Endometrium (tissue), 2 donors: Measurements from ENCODE around the gene PGM1.

Experiments used
- FAIRE-seq: peaks from 2 replicates; lab custom pipeline; 2012; peaks lifted over from hg19 to GRCh38; lab: Jason Lieb, UNC
- donor health status: control.
- donor health status: control.

Gene PGM1

DNA sequence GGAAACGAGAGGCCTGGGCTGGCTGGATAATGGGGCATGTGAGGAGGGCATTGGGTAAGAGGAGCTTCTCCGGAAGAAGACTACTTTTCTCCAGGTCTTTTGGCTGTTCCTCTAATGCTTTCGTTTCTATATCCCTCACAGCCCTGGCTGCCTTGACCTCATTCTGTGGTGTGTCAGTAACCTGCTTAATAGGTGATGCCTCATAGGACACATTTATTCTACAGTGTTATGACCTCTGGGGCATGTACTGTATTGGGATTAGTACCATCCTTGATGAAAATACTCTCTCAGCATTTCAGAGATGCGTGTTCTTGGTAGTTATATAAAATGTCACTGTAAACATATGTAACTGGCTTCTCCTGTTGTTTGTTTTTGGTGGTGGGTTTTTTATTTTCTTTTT is 40.1 kb downstream of the PGM1 start:
- FAIRE-seq = no peak

DNA sequence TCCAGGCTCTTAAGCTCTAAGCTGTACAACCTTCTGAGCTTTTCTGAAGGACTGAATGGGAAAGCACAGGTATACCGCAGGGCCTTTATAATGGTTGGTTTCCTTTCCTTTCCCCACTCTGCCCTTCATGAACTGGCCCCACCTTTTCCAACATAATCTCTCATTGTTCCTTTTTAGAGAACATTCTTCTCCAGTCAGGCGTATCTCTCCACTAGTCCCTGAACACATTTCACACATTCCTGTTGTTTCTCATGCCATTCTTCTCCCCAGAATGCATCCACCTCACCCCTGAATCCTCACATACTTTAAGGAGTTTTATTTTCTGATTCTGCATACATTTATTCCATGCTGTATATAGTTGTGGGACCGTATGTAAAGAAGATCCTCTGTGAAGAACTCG is 41.3 kb downstream of the PGM1 start:
- no peak for FAIRE-seq

DNA sequence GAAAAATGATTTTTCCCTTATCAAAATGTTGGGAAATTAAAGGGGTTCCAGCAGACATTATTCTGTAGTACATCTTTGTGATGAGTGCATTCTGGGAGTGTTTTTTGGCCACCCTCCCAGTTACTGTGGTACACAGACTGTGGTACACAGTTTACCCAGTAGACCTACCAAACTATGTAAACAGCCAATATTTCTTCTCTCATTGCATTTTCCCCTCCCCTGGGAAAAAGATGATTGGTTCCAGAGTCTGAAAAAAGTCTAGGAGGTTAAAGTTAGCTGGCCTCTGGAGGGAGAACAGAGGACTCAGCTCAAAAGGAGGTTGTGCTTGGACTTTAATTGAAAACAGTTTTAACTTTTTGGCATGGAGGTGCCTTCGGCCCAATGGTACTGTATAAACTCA is 42.5 kb downstream of the PGM1 start:
- no peak for FAIRE-seq

DNA sequence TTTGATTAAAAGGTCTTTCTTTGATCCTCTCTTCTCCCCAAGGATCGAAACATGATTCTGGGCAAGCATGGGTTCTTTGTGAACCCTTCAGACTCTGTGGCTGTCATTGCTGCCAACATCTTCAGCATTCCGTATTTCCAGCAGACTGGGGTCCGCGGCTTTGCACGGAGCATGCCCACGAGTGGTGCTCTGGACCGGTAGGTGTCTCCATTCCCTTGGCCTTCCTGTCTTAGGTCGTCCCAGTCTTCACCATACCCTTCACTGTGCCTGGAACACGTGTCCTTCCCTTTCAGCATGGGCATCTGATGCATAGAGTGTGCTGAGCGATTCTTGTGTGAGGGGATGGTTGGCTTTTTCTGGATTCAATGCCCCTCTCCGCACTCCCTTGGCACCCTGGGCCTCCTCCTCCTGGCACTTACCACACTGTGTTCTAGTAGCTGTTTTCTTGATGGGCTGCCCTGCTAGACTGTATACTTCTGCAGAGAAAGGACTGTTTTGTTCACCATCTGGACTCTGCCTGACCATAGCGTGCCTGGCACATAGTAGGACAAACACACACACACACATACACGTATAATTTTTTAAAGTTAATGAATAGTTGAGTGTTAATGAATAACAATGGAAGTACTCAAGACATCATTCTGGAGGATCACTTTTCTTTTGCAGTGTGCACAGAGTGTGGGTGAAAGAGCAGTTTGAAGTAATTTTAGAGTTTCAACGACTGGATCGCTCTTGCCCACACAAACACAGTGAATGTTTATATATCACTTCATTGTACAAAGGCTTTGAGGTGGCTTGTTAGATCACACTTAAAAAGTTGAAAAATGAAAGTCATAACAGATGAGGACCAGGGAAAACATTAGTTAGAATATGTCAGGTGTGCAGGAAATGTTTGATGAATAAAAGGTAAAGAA is 43.2 kb downstream of the PGM1 start:
- no peak for FAIRE-seq

DNA sequence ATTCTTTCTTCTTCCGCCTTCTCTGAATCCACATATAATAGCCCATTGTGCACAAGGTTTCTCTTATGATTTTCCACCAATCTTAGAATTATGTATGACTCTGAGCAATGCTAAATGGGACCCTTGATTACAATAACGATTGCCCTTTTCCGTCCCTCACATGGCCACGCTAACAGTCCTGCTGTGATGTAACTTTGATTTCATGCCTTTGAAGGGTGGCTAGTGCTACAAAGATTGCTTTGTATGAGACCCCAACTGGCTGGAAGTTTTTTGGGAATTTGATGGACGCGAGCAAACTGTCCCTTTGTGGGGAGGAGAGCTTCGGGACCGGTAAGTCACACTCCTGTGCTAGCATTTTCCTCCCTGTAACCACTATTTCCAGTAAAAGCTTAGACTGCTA is 45.3 kb downstream of the PGM1 start:
- FAIRE-seq = no peak

DNA sequence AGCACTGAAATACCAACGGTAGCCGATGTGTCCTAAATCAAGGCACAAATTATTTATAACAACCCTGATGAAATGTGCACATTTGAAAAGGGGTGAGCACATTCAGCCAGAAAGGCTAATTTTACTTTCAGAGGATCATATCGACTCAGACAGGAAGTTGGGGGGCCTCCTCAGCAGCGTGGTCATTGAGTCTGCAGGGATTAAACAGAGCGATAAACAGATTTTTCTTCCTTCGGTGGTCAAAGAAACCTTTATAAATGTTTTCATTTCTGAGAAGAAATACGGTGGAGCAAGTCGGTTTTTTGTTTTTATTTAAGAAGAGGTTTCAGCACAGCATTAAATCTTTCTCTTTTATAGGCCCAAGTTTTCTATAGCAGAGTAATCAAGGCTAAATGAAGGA is 45.7 kb downstream of the PGM1 start:
- FAIRE-seq = no peak

DNA sequence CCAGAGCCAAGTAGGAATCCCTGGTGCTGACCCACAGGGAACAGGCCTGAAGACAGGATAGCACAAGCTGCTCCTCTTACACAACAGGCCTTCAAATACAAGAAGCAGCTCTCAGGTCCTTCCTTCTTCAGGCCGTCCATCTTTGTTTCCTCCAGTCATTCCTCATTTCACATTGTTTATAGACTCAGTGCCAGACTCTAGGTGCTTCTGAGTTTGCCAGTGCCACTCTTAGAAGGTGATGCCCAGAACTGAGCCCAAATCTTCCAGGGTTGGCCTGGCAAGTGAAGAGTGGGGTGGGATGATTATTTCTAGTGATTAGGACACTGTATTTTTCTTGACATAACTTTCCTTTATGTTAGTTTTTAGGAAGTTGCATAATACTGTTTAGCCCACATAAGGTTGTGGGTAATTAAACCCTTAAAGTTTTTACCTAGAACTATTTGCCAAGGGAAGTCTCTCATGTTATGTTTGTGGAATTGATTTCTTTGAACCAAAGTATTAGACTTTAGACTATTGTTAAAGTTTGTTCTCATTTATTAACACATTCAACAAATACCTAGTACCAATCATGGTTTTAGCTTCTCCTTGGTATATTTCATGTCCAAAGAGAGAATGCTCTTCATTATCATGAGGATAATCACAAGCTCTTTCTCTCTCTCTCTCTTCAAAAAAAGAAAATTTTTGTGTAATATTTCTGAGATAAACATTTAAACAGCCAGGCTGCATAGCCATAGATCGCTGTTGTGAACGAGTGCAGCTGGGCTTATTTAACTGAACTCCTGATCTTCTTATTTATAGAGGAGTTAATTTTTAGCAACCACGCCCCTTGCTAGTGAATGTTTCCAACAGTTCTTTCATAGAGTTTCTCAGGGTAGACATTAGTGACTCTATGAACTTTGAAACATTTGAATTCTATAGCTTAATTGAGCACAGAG is 47.7 kb downstream of the PGM1 start:
- FAIRE-seq = no peak

DNA sequence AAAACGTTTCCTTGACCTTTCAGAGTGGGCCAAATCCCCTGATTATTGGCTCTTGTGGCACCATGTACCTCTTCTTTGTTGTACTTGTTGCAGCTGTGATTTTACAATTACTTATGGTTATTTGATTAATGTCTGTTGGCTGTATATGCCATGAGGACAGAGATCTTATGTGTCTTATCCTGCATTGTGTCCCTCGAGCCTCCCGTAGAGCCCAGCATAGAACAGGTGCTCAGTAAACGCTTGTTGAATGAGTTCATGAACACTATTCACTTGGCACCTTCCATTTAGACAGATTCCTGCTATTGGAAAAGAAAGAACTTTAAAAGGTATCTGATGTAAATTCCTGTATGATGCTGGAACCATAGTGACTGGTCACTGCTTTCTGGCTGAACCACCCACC is 48.4 kb downstream of the PGM1 start:
- no peak for FAIRE-seq

DNA sequence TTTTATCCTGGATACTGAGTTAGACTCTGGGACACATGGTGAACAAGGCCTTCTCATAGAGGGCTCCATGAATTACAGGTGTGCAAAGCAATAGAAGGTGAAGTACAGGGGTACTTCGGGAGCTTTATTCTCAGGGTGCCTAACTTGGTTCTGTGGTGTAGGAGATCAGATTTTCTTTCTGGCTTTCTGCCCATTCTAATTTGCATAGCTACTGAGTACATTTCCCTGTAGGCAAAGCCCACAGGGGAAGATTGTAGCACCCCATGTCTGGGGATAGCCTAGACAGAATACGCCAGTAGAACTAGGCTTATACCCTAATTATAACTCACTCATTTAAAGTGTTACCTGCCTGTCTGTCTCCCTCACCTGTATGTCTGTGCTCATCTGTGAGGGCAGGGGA is 49.7 kb downstream of the PGM1 start:
- FAIRE-seq = no peak

DNA sequence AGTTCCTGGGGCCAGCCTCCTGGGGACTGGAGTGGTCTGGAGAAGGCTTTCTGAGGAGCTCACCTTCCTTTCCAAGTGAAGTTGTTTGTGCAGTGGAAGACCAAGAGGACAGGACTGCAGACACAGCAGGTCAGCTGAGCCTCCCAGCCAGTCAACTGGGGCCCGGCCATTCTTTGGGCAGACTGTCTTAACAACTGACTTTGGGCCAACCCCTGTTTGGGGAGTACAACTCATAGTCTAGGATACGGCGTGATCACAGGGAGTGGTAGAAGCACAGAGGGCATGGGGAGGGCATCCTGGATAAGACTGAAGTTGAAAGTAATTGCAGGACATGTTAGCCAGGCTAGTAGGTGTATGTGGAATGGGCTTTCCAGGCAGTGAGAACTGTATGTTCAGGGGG is 50.3 kb downstream of the PGM1 start:
- FAIRE-seq = no peak

DNA sequence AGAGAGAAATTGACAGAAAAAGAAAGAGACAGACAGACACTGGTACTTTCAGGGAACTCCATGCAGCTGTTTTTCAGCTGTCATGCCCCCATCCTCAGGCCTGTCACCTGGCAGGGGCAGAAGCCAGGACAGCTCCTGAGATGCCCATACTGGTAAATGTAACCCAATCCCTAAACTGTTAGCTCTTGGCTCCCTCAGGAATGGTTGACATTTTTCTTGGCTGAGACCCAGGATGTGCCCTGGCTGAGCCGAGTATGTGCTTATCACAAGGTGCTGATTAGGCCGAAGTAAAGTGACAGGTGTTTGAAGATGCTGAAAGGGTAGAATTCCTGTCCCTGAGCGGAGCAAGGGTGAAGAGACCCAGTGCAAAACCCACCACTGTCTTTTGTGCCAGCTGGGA is 50.7 kb downstream of the PGM1 start:
- FAIRE-seq = no peak

DNA sequence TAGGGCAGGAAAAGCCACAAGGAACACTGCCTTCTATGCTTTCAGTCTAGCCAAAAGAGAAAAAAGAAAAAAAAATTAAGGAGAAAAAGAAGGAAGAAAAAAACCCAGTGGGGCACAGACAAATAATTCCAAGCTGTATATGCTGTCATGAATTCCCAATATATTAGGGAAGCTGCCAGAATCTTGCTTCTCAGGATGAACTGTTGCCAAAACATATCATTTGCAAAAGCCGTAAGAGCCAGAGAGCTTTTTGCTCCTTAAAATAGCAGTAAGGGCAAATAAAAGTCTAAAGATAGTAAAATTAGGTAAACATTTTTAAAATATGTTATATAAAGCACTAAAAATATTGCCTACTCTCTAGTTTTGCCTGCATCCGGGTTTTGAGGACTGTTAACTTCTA is 52.1 kb downstream of the PGM1 start:
- FAIRE-seq = no peak

DNA sequence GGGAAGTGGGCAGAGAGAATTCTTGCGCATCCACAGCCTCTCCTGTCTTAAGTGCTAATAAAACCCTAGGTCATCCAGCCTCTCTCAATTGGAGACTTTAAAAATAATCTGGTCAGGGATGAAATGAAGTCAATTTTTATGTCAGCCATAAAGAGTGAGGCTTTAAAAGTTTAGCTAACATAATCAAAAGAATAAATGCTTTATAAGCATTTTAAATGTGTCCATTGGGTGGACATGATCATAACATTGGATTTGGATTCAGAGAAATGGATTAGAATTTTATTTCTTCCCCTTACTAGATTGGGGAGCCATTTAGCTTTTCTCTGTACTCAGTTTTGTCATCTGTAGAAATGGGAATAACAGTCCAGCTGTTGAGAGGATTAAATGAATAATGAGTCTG is 55.5 kb downstream of the PGM1 start:
- no peak for FAIRE-seq

DNA sequence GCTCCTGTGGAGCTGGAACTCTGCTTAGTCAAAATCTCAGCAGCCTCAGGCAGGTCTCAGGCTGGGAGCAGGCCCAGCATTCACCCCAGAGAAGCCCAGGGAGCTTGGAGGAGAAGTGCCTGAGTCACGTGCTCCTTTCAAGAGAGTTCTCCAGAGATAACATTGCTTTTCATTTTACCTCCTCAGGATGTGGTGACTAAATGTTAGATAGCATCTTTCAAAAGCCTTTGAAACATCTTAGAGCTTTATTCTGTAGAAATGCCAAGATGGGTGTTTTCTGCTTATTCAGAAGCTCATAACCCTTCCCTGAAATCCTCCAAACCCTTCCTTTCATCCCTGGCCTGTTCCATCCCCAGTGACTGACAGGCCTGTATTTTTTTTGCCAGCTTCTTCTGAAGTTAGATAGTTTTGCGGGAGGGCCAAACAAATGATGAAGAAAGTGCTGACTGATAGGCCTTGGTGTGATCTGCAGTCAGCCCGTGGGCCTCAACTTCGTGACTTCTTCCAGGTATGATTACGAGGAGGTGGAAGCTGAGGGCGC is 58.0 kb downstream of the PGM1 start:
- FAIRE-seq = no peak

DNA sequence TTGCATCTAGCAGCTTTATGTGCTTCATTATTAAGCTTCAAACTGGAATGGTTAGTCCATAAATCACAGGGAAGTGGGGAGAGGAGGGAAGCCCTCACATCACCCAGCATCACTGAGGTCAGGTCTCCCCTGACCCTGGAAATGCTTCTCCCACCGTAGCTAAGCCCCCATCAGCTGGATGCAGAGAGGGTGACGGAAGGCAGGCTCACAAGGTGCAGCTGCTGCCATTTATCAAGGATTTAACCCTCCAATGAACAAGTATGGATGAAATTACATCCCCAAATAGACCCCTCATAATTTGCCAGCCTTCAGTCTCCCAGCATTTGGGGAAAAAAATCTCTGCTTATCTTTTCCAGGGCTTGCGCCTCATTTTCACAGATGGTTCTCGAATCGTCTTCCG is 60.8 kb downstream of the PGM1 start:
- no peak for FAIRE-seq

DNA sequence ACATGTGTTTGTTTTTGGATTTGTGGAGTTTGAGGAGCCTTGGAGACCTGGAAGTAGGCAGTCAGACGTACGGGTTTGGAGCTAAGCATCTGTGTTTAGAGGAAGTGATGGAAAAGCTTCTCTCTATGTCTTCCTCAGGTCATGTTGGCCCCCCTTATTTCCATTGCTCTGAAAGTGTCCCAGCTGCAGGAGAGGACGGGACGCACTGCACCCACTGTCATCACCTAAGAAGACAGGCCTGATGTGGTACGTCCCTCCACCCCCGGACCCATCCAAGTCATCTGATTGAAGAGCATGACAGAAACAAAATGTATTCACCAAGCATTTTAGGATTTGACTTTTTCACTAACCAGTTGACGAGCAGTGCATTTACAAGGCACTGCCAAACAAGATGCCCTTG is 66.2 kb downstream of the PGM1 start:
- no peak for FAIRE-seq

DNA sequence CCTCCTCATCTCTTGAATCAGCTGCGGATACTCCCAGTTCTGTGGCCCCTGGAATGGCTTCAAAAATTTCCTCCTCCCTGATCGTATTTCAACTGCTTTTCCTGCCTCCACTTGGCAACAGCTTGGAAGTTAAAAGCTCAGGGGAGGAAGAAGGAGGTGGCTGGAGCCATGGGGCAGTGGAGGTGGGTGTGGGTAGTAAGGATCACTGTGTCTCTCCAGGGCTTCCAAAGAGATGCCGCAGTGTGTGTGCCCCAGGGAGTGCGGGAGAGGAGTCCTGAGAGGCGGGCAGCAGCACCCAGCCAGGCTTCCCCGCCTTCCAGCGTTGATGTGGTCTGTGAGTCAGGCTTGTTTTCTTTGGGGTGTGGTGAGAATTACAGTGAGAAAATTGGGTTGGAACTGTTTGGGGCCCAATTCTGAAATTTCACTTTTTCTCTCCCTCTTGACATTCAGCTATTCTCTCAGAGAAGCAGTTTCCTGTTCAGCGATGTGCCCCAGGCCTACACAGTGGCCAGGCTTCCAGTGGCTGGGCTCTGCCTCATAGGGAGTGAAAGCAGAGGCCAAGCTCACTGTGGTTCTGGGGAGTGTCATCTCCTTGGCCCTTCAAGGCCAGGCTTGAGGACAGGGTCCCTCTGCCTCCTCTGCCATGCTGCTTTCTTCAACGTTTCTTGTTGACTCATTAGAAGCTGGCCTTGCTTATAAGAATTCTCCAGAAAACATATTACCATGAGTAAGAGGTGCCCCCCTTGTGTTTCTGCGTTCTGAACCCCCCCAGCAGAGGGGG is 69.0 kb downstream of the PGM1 start:
- FAIRE-seq = no peak

DNA sequence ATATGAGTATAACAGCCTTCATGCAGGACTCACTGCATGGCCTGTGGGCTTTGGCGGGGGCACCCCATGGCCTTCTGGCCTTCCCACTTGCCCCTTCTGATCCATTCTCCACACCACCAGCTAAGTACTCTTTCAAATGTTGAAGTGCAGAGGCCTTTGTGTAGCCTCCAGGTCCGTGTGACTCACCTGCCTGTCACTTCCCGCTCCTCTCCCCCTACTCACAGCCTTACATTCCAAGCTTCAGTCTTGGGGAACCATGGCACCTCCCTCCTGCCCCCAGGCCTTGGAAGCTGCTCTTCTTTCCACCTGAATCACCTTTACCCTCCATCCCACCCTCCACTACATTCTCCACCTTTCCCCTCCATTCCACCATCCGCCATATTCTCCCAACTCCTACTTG is 69.6 kb downstream of the PGM1 start:
- FAIRE-seq = no peak

DNA sequence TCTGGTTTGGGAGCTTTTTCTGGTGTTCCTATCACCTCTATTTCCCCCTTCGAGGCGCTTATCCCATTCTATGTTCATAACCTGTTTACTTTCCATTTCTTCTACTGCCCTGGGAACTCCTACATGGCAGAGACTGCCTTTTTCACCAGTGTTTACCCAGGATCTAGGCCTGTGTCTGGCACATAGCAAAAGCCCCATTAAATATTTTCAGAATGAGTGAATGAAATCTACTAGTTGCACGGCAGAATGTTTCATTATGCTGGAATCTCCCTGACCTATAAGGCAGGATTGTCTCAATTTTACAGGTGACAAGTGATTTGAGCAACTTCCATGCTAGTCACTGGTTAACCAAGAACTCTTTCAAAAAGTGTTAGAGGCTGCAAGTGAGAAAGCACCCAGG is 70.1 kb downstream of the PGM1 start:
- FAIRE-seq = no peak

DNA sequence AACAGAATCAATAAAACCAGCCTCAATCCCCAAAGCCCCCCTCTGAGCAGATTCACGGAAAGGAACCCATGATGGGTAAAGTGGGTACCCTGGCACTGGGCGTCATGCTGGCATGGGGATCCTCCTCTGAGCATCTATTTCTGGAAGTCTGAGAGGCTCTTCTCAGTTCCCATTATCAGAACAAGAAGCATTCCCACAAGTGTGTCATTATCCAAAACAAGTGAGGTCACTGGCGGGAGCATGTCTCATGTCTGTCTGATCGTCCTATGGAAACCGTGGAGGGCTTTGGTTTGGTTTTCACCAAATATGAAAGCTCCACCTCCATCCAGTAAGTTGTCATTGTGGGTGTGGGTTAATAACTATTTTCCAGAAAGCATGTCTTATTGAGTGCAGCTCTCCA is 70.7 kb downstream of the PGM1 start:
- FAIRE-seq = no peak

DNA sequence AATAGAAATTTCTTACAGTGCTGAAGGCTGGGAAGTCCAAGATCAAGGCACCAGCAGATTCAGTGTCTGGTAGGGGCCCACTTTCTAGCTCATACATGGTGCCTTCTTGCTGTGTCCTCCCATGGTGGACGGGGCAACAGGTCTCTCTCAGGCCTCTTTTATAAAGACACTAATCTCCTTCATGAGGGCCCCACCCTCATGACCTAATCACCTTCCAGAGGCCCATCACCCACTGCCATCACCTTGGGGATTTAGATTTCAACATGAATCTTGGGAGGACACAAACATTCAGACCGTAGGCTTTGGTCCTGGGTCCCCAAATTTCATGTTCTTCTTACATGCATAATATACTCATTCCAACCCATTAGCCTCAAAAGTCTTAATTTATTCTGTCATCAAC is 71.5 kb downstream of the PGM1 start:
- FAIRE-seq = no peak

DNA sequence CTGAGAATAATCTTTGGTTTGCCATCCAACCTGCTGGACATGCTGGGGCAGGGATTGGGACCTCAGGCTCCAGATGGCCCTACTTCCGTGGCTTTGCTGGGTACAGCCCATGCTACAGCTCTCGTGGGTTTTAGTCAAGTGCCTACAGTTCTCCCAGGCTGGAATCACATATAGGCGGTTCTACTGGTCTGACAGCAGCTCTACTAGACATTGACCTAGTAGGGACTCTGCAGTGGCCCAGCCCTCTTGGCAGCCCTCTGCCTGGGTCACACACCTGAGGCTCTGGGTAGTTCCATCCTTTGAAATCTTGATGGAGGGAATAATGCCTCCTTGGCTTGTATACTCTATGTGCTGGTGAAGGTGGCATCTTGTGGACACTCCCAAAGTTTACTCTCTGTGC is 72.2 kb downstream of the PGM1 start:
- no peak for FAIRE-seq
